OCI-LY1 (cell line): Measurements from ENCODE around the gene TEX9.

Experiments
- EZH2 ChIP-seq: fragments of 200-600 bp; sonication (generic), shearing (Covaris generic); IDR thresholded peaks from 2 replicates; pipeline ENCODE4 v1.8.0; 2017; ENCODE audit warnings: borderline replicate concordance, mixed run types, mild to moderate bottlenecking, antibody characterized with exemption, low read length, moderate library complexity, mixed read lengths
- TF ChIP-seq, protein P1 (sequence below): fragments of 200-600 bp; sonication (generic), shearing (Covaris generic); IDR thresholded peaks from 2 replicates; pipeline ENCODE4 v1.5.1; 2017; ENCODE audit warnings: mild to moderate bottlenecking, antibody characterized with exemption, low read length, moderate library complexity, mixed read lengths

DNA sequence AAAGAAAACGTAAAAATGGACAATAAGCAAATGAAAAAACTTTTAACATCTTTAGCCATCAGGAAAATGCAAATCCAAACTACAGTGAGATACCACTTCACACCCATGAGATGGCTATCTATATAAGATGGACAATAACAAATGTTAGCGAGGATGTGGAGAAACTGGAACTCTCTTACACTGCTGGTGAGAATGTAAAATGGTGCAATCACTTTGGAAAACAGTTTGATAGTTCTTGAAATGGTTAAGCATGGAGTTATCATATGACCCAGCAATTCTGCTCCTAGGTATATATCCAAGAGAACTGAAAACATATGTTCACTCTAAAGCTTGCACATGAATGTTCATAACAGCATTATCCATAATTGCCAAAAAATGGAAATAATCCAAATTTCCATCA, 21.3 kb upstream of the TEX9 start:
- TF ChIP-seq, protein P1, sequence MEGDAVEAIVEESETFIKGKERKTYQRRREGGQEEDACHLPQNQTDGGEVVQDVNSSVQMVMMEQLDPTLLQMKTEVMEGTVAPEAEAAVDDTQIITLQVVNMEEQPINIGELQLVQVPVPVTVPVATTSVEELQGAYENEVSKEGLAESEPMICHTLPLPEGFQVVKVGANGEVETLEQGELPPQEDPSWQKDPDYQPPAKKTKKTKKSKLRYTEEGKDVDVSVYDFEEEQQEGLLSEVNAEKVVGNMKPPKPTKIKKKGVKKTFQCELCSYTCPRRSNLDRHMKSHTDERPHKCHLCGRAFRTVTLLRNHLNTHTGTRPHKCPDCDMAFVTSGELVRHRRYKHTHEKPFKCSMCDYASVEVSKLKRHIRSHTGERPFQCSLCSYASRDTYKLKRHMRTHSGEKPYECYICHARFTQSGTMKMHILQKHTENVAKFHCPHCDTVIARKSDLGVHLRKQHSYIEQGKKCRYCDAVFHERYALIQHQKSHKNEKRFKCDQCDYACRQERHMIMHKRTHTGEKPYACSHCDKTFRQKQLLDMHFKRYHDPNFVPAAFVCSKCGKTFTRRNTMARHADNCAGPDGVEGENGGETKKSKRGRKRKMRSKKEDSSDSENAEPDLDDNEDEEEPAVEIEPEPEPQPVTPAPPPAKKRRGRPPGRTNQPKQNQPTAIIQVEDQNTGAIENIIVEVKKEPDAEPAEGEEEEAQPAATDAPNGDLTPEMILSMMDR, result no peak
- no peak for TF ChIP-seq EZH2
